GM18873 (cell line): ENCODE measurements around the gene SH3PXD2A.

Experiments used
- ATAC-seq: cut with Tn5 transposase; IDR thresholded peaks from one replicate; pipeline ENCODE4 v1.9.1; 2021; ENCODE audit warnings: mild to moderate bottlenecking, moderate library complexity, moderate number of reproducible peaks; ENCODE audit not compliant: unreplicated experiment, low FRiP score

Gene SH3PXD2A

GRCh38 chr10:103575416-103576075 lies 279.8 kb downstream of the SH3PXD2A start:
- ATAC-seq, result no peak

GRCh38 chr10:103574097-103575061 lies 281.0 kb downstream of the SH3PXD2A start:
- ATAC-seq, result no peak

GRCh38 chr10:103573205-103573487 lies 282.2 kb downstream of the SH3PXD2A start:
- ATAC-seq, result no peak

- no peak for ATAC-seq
These were observed 282.8 kb downstream of the SH3PXD2A start for GRCh38 chr10:103572347-103573204.

GRCh38 chr10:103571656-103571975 lies 283.8 kb downstream of the SH3PXD2A start:
- no peak for ATAC-seq

GRCh38 chr10:103570844-103571655 lies 284.3 kb downstream of the SH3PXD2A start:
- no peak for ATAC-seq

GRCh38 chr10:103569896-103570295 lies 285.5 kb downstream of the SH3PXD2A start:
- no peak for ATAC-seq

- ATAC-seq, result no peak
These were observed 286.9 kb downstream of the SH3PXD2A start for GRCh38 chr10:103568505-103568904.

- ATAC-seq, result no peak
These were observed 288.8 kb downstream of the SH3PXD2A start for GRCh38 chr10:103566536-103566935.

GRCh38 chr10:103564776-103565520 lies 290.4 kb downstream of the SH3PXD2A start:
- no peak for ATAC-seq

- ATAC-seq, result no peak
These were observed 291.3 kb downstream of the SH3PXD2A start for GRCh38 chr10:103564116-103564501.

GRCh38 chr10:103563231-103564115 lies 291.9 kb downstream of the SH3PXD2A start:
- ATAC-seq, result no peak

GRCh38 chr10:103562383-103562782 lies 293.0 kb downstream of the SH3PXD2A start:
- no peak for ATAC-seq

- no peak for ATAC-seq
These were observed 294.5 kb downstream of the SH3PXD2A start for GRCh38 chr10:103560886-103561285.

GRCh38 chr10:103559776-103560175 lies 295.6 kb downstream of the SH3PXD2A start:
- ATAC-seq, result no peak

GRCh38 chr10:103558911-103559310 lies 296.5 kb downstream of the SH3PXD2A start:
- ATAC-seq, result no peak

GRCh38 chr10:103557455-103557854 lies 297.9 kb downstream of the SH3PXD2A start:
- ATAC-seq, result no peak

- ATAC-seq, result no peak
These were observed 298.9 kb downstream of the SH3PXD2A start for GRCh38 chr10:103556383-103557007.
